Activated naive CD4-positive, alpha-beta T cell (primary cell): Measurements from ENCODE around the gene SPATA2L.
A peak's percentile ranks its signal among the peaks of the same experiment; 100 is the strongest.

Source experiments
- DNase-seq, 4 experiments: peaks; one replicate each; lab custom pipeline; 2025; lab: John Stamatoyannopoulos, UW

SPATA2L gene

GRCh38 chr16:89701425-89702406, at the start of gene SPATA2L:
SPATA2L (minus strand) TSS chr16:89701705; CDS start chr16:89701232, 473 bp downstream.
- DNase-seq = peak; percentile 92 to 99 (median 97)

- no peak for DNase-seq
These were observed 48.1 kb upstream of the SPATA2L start for GRCh38 chr16:89749637-89750036.

GRCh38 chr16:89748921-89749320, 47.4 kb upstream of the SPATA2L start:
- DNase-seq = no peak

GRCh38 chr16:89748076-89748475, 46.6 kb upstream of the SPATA2L start:
- no peak for DNase-seq

- DNase-seq = no peak
These were observed 44.5 kb upstream of the SPATA2L start for GRCh38 chr16:89746043-89746442.

- DNase-seq = no peak
These were observed 43.3 kb upstream of the SPATA2L start for GRCh38 chr16:89744813-89745212.

GRCh38 chr16:89742948-89743347, 41.4 kb upstream of the SPATA2L start:
- DNase-seq = no peak

- DNase-seq = no peak
These were observed 40.0 kb upstream of the SPATA2L start for GRCh38 chr16:89741342-89742014.

- no peak for DNase-seq
These were observed 37.9 kb upstream of the SPATA2L start for GRCh38 chr16:89739383-89739782.

GRCh38 chr16:89738538-89739317, 37.2 kb upstream of the SPATA2L start:
- no peak for DNase-seq

GRCh38 chr16:89738072-89738377, 36.5 kb upstream of the SPATA2L start:
- no peak for DNase-seq

GRCh38 chr16:89737341-89738071, 36.0 kb upstream of the SPATA2L start:
- peak in 2 of 4 experiments; percentile 27 to 31 for DNase-seq

- DNase-seq = no peak
These were observed 35.0 kb upstream of the SPATA2L start for GRCh38 chr16:89736554-89736953.

GRCh38 chr16:89733792-89734191, 32.3 kb upstream of the SPATA2L start:
- no peak for DNase-seq

- DNase-seq = no peak
These were observed 31.8 kb upstream of the SPATA2L start for GRCh38 chr16:89733322-89733721.

GRCh38 chr16:89732918-89733242, 31.4 kb upstream of the SPATA2L start:
- no peak for DNase-seq

GRCh38 chr16:89732142-89732917, 30.8 kb upstream of the SPATA2L start:
- no peak for DNase-seq

- no peak for DNase-seq
These were observed 29.2 kb upstream of the SPATA2L start for GRCh38 chr16:89730610-89731234.

- DNase-seq = no peak
These were observed 28.5 kb upstream of the SPATA2L start for GRCh38 chr16:89729863-89730593.

- DNase-seq = no peak
These were observed 27.8 kb upstream of the SPATA2L start for GRCh38 chr16:89729293-89729692.
